ENCODE measurements around the gene PLK3.

Gene PLK3

GRCh38 chr1:44778705-44779576, 21.2 kb upstream of the PLK3 start:
- H3K4me2 ChIP-seq (ENCODE audit: insufficient read depth, low read length): peak overlapping the region; percentile 86; the same call in 1 of the 2 replicates
- no peaks in the 10 kb centered on the region for H3K27me3 ChIP-seq (ENCODE audit: insufficient read depth, low read length, poor library complexity)
- TF ChIP-seq EZH2 (IDR thresholded peaks at IDR 0.05; ENCODE audit: borderline replicate concordance, low read depth, low read length, severe bottlenecking) (no peak), CTCF (IDR thresholded peaks at IDR 0.05; ENCODE audit: borderline replicate concordance, extremely low read depth, low read length, poor library complexity, severe bottlenecking) (no peak)
- H3K9ac ChIP-seq (ENCODE audit: low read depth, low read length): no peak overlapping the region
- no peak overlapping the region for H3K4me3 ChIP-seq (ENCODE audit: low read depth in 1 of 2, low read length in 2 of 2)
- no peak for DNase-seq
- no peaks in the 10 kb centered on the region for H3K9me3 ChIP-seq (ENCODE audit: insufficient read depth, low read length, severe bottlenecking)
- H3K79me2 ChIP-seq (ENCODE audit: insufficient read depth, low read length): peaks cover 46% of the 10 kb centered on the region
- H4K20me1 ChIP-seq (ENCODE audit: insufficient read depth, low read length): peaks cover 34% of the 10 kb centered on the region
- H3K36me3 ChIP-seq (ENCODE audit: insufficient read depth, low read length): peaks cover 57% of the 10 kb centered on the region
- no peak for ATAC-seq (ENCODE audit: insufficient read depth, low read depth)
- H3K4me1 ChIP-seq (ENCODE audit: insufficient read depth, low read length): peaks cover 34% of the 10 kb centered on the region
- no peak overlapping the region for H2AFZ ChIP-seq (ENCODE audit: low read depth, low read length)
- no peak overlapping the region for H3K27ac ChIP-seq (ENCODE audit: low read length)

- peak; percentile 22; the same call in 2 of the 3 replicates for ATAC-seq (ENCODE audit: insufficient read depth, low read depth)
- Histone ChIP-seq H3K27ac (ENCODE audit: low read length) (no peak overlapping the region), H3K36me3 (ENCODE audit: insufficient read depth, low read length) (peaks cover 57% of the 10 kb centered on the region)
These were observed 19.5 kb upstream of the PLK3 start for GRCh38 chr1:44780583-44781121.

GRCh38 chr1:44783697-44784093, 16.5 kb upstream of the PLK3 start:
- ATAC-seq (ENCODE audit: insufficient read depth, low read depth) (no peak), DNase-seq (no peak)
- peaks cover under 1% of the 10 kb centered on the region; the same call in 1 of the 2 replicates for H3K4me1 ChIP-seq (ENCODE audit: insufficient read depth, low read length)
- no peak overlapping the region for H3K27ac ChIP-seq (ENCODE audit: low read length)
- peaks cover 7% of the 10 kb centered on the region for H4K20me1 ChIP-seq (ENCODE audit: insufficient read depth, low read length)
- H3K9me3 ChIP-seq (ENCODE audit: insufficient read depth, low read length, severe bottlenecking): no peaks in the 10 kb centered on the region
- peaks cover 27% of the 10 kb centered on the region for H3K36me3 ChIP-seq (ENCODE audit: insufficient read depth, low read length)
- no peak overlapping the region for H3K9ac ChIP-seq (ENCODE audit: low read depth, low read length)
- TF ChIP-seq CTCF (IDR thresholded peaks at IDR 0.05; ENCODE audit: borderline replicate concordance, extremely low read depth, low read length, poor library complexity, severe bottlenecking) (no peak), EZH2 (IDR thresholded peaks at IDR 0.05; ENCODE audit: borderline replicate concordance, low read depth, low read length, severe bottlenecking) (no peak)
- no peaks in the 10 kb centered on the region for H3K27me3 ChIP-seq (ENCODE audit: insufficient read depth, low read length, poor library complexity)
- H3K4me2 ChIP-seq (ENCODE audit: insufficient read depth, low read length): no peak overlapping the region
- no peak overlapping the region for H3K4me3 ChIP-seq (ENCODE audit: low read depth in 1 of 2, low read length in 2 of 2)
- no peak overlapping the region for H2AFZ ChIP-seq (ENCODE audit: low read depth, low read length)
- H3K79me2 ChIP-seq (ENCODE audit: insufficient read depth, low read length): peaks cover 1% of the 10 kb centered on the region; the same call in 1 of the 2 replicates

More at GRCh38 chr1:44780583-44781121, 19.5 kb upstream of the PLK3 start:
- Histone ChIP-seq H3K9ac (ENCODE audit: low read depth, low read length) (no peak overlapping the region), H3K79me2 (ENCODE audit: insufficient read depth, low read length) (peaks cover 31% of the 10 kb centered on the region), H3K9me3 (ENCODE audit: insufficient read depth, low read length, severe bottlenecking) (no peaks in the 10 kb centered on the region), H3K4me1 (ENCODE audit: insufficient read depth, low read length) (peaks cover 26% of the 10 kb centered on the region), H2AFZ (ENCODE audit: low read depth, low read length) (no peak overlapping the region), H3K4me3 (ENCODE audit: low read depth in 1 of 2, low read length in 2 of 2) (no peak overlapping the region), H3K27me3 (ENCODE audit: insufficient read depth, low read length, poor library complexity) (no peaks in the 10 kb centered on the region), H3K4me2 (ENCODE audit: insufficient read depth, low read length) (no peak overlapping the region), H4K20me1 (ENCODE audit: insufficient read depth, low read length) (peaks cover 34% of the 10 kb centered on the region)
- TF ChIP-seq EZH2 (IDR thresholded peaks at IDR 0.05; ENCODE audit: borderline replicate concordance, low read depth, low read length, severe bottlenecking) (no peak), CTCF (IDR thresholded peaks at IDR 0.05; ENCODE audit: borderline replicate concordance, extremely low read depth, low read length, poor library complexity, severe bottlenecking) (no peak)
- no peak for DNase-seq
